Ramos (cell line): ENCODE data around the gene DENND1B.
"Not testable (repeated sequence)": the region's sequence is repeated elsewhere in the genome, so short reads cannot be mapped to it uniquely, and the experiment has no call there.

ENCODE experiments used
- in situ Hi-C: fragments of 300-500 bp; cut with MboI; formaldehyde crosslinking; loops from one replicate; pipeline ENCODE4 v1.14.3; 2022; ENCODE audit warnings: low sequenced_read_pairs; ENCODE audit not compliant: unreplicated experiment

DENND1B gene

DNA sequence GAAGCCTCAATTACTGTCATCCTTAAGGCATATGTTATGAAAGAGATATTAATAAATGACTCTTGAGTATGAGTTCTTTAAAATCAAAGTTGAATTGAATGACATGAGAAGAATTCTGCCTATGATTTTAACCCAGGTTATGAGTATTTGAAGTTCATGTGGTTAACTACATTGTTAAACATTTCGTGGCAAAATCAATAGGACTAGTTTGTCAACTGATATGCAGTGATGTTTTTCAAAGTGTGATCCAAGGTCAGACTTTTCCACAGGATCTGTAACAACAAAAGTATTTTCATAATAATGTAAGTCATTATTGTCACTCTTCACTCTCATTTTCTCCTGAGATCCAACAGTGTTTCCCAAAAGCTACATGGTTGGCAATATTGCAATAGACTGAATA, 189.5 kb downstream of the DENND1B start:
- in situ Hi-C loops = no loop called here

DNA sequence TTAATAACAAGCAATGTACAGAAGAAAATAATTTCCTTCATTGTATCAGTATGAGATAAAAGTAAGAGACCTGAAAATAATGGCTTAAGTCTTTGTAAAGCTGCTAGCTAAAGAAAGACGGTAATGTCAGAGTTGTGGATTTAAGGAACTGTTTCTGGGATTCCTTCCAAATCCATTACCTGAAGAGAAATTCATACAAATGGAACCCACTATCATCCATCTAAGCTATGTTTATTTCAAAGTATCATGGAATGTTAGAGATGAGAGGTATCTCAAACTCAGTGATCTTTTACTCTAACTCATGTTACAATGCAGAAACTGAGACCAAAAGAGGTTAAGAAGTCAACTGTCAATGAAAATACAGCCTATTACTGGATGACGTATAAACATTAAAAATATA, 197.7 kb downstream of the DENND1B start:
- in situ Hi-C loops = no loop called here

DNA sequence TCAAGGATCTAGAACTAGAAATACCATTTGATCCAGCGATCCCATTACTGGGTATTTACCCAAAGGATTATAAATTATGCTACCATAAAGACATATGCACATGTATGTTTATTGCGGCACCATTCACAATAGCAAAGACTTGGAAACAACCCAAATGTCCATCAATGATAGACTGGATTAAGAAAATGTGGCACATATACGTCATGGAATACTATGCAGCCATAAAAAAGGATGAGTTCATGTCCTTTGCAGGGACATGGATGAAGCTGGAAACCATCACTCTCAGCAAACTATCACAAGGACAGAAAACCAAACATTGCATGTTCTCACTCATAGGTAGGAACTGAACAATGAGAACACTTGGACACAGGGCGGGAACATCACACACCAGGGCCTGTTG, 199.7 kb downstream of the DENND1B start:
- in situ Hi-C loops = not testable (repeated sequence)

DNA sequence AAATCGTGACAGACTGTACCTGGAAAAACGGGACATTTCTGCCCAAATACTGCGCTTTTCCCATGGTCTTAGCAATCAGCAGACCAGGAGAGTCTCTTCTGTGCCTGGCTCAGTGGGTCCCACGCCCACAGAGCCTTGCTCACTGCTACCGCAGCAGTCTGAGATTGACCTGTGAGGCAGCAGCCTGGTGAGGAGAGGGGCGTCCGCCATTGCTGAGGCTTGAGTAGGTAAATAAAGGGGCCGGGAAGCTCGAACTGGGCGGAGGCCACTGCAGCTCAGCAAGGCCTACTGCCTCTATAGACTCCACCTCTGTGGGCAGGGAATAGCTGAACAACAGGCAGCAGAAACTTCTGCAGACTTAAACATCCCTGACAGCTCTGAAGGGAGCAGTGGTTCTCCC, 203.1 kb downstream of the DENND1B start:
- in situ Hi-C loops = no loop called here

DNA sequence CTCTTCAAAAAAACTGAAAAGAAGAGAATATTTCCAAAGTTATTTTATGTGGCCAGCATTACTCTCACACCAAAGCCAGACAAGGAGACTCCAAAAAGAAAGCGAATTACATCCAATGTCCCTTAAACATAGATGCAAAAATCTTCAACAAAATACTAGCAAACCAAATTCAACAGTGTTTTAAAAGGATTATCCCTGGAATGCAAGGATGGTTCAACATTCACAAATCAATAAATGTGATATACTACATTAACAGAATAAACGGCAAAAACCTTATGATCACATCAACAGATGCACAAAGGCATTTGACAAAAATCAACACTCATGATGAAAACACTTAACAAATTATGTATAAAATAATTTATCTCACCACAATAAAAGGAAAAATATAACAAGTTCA, 207.8 kb downstream of the DENND1B start:
- in situ Hi-C loops = no loop called here

DNA sequence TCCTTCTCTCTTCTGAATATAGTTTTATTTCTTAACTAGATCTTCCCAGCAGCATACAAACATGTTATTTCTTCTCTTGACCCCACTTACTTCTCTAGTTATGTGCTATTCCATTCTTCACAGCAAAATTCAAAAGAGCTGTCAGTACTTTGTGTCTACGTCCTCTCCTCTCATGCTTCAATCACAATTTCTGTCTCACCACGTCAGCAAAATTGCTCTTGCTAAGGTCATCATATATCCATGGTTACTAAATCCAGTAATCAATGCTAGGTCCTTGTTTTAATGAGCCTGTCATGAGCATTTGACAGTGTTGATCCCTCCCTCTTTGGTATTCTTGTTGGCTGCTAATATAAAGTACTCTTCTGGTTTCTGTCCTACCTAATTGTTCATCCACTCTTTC, 214.2 kb downstream of the DENND1B start:
- in situ Hi-C loops = no loop called here

DNA sequence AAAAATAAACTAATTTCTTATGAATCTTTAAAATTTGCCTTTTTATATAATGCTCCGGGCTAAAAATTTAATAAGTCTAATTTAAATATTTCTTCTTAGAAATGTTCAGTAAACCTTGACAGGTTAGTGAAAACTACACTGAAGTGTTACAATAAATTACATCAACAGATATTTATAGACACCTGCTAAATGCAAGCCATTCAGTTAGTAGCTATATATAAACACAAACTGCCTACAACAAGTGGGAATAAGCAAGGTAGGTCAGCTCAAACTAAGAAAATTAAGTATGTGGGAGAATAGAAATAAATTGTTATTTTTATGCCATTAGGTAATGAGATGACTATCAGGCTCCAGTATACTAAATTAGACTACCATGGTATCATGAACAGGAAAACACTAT, 215.6 kb downstream of the DENND1B start:
- in situ Hi-C loops = no loop called here

DNA sequence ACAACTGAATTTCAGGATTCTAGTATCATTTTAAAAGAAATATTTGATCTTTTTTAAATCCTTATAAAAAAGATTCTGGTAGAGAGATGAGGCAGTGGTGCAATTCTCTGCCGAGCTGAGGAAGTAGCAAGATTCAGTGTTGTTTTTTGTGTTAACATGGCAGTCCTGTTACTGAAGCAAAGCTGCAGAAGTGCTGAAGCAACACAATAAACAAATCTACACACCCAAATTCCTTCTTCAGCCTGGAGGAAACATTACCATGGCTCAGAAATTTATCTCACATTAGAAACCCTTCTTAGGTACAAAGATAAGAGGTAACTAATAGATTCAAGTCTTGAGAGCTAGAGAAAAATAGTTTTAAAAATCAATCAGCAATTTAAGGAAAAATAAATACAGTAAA, 216.0 kb downstream of the DENND1B start:
- in situ Hi-C loops = no loop called here

DNA sequence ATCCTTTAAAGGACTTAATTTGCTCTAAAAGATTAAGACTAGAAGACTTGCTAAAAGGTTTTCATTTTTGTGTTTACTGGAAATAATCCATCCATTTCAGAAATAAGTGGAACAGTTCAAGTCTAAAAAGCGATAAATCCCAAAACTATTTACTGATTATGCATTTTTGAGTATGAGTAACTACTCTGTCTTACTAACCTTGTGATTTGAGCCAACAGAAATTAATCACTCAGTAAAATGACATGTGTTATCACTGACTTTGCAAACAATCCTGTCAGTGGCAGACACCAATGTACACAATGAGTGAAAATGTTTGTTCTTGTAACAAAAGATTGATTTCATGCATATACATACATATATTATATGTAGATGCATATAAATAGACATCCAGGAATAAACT, 218.0 kb downstream of the DENND1B start:
- in situ Hi-C loops = no loop called here

DNA sequence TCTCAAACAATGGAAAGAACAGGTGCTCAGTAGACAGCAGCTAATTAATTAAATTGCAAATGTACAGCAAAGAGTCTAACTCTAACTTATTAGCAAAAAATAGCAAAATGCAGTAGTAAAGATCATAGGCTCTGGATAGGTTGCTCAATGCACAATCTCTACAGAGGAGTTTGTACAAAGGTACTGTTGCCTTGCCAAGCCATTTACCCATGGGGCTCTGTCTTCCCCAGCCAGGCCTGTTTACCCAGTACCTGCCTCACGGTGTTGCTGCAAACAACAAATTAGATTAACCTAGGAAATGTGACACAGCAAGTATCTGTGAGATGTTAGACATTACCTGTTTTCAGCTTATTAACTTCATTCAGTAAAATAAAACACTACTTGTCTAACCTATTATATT, 222.0 kb downstream of the DENND1B start:
- in situ Hi-C loops = no loop called here

DNA sequence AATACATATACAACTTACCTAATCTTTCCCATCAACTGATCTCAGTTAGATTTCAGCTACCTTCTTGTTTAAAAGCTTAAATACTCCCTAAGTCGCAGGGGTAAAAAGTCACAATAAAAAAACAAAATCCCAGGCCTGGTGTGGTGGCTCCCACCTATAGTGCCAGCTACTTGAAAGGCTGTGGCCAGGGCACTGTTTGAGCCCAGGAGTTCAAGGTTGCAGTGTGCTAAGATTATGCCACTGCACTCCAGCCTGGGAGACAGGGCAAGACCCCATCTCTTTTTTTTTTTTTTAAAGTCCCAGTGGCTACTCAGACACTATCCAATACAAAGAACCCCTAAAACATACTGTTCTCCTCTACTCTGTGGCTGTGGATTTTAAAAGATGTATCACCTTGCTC, 228.3 kb downstream of the DENND1B start:
- in situ Hi-C loops = no loop called here

DNA sequence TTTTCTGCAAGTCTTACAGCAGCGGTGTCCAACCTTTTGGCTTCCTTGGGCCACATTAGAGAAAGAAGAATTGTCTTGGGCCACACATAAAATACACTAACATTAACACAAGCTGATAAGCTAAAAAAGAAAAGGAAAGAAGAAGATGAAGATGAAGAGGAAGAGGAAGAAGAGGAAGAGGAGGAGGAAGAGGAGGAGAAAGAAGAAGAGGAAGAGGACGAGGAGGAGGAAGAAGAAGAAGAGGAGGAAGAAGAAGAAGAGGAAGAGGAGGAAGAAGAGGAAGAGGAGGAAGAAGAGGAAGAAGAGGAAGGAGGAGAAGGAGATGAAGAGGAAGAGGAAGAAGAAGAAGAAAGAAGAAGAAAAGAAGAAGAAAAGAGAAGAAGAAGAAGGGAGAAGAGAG, 230.7 kb downstream of the DENND1B start:
- in situ Hi-C loops = no loop called here

DNA sequence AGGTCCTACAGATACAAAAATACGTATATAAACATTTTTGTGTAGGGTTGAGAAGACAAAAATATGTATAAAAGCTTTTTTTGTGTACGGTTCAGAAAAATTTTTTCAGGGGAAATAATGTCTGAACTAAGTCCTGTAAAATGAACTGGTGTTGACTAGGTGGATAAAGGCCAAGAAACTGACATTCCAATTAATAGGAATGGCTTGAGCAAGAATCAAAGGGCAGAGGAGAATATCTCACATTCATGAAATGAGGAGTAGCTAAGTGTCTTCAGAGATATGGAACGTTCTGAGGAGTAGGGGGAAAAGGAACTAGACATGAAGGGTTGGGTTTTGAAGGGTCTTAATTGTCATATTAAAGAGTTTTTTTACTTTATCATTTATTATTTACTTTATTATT, 231.2 kb downstream of the DENND1B start:
- in situ Hi-C loops = no loop called here

DNA sequence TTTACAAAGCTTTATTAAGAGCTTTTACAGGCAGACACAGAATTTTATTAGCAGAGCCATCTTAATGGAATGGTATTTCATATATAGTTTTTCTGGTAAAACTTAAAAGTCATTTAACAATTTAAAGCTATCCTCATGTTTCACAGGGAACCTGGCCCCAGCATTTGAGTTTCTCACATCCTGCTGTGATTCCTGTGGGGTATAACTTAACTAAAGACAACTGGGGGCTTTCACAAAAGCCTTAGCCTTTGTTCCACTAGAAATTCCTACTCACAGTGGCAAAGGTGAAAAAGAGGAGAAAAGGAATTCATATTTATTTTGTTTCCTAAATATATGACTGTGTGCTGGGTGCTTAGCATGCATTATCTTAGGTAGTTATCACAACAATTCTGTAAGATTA, 233.9 kb downstream of the DENND1B start:
- in situ Hi-C loops = no loop called here

DNA sequence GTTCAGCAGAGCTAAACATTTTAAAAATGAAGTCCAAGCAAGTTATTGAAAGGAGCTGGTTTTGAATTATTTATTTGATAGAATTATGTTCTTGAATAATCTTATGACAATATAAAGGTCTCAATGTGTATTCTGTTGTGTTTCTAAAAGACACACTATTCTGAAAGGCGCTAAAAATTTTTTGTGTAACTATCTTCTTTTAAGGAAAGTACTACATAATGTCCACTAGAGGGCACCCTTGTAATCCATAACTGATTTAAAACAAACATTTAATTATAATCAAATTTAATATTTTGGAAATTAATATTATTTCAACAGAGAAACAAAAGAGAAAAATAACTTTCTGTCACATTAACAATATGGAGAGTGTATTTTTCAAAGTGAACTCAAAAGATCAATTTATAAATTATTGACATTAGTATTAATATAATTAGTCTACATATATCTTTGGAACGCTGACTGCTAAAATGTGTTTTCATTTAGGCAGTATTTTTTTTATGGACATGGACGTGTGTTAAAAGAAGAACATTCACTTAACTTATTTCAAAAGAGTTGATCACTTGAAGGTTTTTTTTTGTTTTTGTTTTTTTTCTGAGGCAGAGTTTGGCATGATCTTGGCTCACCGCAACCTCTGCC, 248.4 kb downstream of the DENND1B start:
- in situ Hi-C loops = loop anchor here (10.0 kb wide), 1 partner anchor 388 kb away; the partner anchor contains the start of gene LHX9

DNA sequence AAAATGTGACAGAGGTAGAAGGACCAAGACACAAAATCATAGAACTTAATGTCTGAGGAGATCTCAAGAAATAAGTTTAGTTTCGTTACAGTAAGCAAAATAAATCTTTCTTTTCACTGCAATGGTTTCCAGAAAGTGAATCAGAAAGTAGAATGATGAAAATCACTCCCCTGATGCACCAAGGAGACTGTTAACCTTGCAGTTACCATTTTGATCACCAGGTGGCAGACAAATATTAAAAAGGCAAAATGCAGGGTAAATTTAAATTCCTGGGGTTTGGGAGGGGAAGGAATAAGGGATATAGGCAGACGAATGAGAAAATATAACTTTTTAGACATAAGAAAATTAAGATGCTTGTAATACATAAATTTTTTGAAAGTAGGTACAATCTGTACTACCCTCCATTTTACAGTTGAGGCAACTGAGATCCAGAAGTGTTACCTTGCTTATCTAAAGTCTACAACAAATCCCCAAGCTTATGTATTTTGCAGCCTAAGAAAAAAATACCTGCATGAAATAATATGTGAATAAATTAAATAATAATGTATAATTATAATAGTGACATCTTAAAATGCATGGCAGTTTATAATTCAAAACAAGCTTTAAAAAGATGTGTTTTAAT, 254.1 kb downstream of the DENND1B start:
- in situ Hi-C loops = loop anchor here (10.0 kb wide), 1 partner anchor 394 kb away; the partner anchor contains the start of gene LHX9

DNA sequence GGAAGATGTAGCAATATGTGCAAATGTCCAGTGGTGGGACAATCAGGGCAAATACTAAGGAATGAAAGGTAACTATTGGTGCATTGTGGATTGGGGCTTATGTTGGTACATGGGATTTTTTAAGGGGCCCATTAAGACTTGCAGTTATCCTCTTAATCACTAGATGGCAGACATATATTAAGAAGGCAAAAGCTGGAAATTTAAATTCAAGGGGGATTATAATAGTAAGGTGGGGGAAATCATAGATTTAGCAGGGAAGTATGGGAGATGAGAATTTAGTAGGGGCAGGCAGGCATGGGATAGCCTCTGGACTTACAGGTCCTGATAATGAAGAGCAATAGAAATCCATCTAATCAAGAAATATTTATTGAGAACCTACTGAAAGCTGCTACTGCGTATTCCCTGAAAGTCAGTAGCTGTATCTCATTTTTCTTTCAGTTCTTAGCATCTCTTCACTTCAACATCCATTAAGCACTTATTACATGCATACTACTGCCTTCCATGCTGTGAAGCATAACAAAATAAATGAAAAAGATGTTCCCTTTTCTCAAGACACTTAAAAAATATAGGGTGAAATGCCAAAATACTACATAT, 255.4 kb downstream of the DENND1B start:
- in situ Hi-C loops = loop anchor here (10.0 kb wide), 1 partner anchor 395 kb away; the partner anchor contains the start of gene LHX9

DNA sequence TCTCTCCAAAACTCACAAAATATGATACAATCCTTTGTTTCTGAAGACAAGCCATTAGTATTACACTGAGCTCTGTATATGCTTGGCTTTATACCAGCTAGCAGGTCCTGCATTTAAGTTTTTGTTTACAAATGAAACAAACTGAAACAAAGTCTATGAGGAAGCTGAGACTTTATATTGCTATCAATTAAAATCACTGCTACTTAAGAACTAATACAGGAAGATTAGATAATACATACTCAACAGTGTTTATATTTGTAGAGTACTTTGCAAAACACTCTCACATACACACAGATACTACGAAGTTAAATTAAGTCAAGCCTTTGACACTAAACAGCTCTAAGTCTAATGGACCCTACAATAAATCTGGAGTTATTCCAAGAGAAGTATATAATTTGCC, 259.9 kb downstream of the DENND1B start:
- in situ Hi-C loops = no loop called here

DNA sequence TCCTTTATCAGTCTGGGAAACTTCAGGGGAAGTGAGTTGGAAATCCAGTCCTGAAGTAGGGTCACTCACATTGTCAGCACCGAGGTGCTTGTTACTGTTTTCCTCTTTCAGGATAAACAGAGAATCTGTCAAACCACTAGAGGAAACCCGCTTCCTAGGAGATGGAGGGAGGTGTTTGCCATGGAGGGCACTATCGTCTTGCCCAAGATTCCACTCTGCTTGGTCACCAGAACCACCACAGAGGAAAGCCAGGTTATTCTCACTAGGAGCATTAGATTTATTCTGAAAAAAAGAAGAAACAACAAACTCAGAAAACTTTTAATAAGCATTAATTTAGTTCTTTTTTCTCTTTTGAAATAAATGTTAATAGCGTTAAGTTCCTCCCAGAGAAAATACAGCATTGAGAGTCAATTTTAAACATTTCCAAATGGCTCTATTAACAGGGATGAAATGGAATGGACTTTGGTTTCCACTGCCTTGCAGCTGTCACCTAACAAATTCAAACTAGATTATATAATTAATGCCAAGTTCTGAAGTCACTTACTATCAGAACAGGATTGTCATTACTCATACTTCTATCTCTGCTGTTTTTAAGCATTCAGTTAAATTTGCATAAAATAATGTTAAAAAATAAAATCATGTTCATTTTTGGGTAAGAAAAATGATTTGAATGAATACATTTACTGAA, 264.4 kb downstream of the DENND1B start:
- in situ Hi-C loops = no loop called here

DNA sequence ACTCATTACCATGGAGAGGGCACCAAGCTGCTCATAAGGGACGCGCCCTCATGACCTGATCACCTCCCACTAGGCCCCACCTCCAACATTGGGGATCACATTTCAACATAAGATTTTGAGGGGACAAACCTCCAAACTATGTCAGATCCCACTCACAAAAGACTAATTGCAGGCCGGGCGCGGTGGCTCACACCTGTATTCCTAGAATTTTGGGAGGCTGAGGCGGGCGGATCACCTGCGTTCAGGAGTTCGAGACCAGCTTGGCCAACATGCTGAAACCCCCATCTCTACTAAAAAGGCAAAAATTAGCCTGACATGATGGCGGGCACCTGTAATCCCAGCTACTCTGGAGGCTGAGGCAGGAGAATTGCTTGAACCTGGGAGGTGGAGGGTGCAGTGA, 278.6 kb downstream of the DENND1B start:
- in situ Hi-C loops = no loop called here

DNA sequence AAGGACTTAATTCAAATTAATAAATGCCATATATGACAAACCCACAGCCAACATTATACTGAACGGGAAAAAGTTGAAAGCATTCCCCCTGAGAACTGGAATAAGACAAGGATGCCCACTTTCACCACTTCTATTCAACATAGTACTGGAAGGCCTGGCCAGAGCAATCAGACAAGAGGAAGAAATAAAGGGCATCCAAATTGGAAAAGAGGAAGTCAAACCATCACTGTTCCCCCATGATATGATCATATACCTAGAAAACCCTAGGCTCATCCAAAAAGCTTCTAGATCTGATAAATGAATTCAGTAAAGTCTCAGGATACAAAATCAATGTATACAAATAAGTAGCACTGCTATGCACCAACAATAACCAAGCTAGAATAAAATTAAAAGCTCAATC, 283.8 kb downstream of the DENND1B start:
- in situ Hi-C loops = not testable (repeated sequence)
